Fibroblast of villous mesenchyme (primary cell): ENCODE data around the gene SLC12A7. TPM values are rescaled to one million over a fixed set of nuclear protein-coding genes. Genes with fewer than 3 reads are reported as not detected.
"Not testable (repeated sequence)": the region's sequence is repeated elsewhere in the genome, so short reads cannot be mapped to it uniquely, and the experiment has no call there.

Source experiments
- DNase-seq: peaks from one replicate; pipeline ENCODE4 v3.0.0-alpha.2; 2010; ENCODE audit warnings: low read depth
- H3K4me3 ChIP-seq: 2 replicates; pipeline ENCODE4 v1.5.1; 2011; ENCODE audit warnings: low read depth, mild to moderate bottlenecking, low read length
- total RNA-seq: library from RNA; depleted of rRNA; stranded (reverse); fragments of >200 nt; gene quantifications from 2 replicates; pipeline ENCODE4 v1.2.3, GENCODE V29; 2012
- TF ChIP-seq, protein P1 (sequence below): IDR thresholded peaks from 2 replicates; pipeline ENCODE4 v1.5.1; 2012; ENCODE audit warnings: low read depth, mild to moderate bottlenecking, low read length; ENCODE audit not compliant: insufficient read depth

SLC12A7 gene
- total RNA-seq, 1 donor, result 9.5 TPM

- TF ChIP-seq, protein P1, sequence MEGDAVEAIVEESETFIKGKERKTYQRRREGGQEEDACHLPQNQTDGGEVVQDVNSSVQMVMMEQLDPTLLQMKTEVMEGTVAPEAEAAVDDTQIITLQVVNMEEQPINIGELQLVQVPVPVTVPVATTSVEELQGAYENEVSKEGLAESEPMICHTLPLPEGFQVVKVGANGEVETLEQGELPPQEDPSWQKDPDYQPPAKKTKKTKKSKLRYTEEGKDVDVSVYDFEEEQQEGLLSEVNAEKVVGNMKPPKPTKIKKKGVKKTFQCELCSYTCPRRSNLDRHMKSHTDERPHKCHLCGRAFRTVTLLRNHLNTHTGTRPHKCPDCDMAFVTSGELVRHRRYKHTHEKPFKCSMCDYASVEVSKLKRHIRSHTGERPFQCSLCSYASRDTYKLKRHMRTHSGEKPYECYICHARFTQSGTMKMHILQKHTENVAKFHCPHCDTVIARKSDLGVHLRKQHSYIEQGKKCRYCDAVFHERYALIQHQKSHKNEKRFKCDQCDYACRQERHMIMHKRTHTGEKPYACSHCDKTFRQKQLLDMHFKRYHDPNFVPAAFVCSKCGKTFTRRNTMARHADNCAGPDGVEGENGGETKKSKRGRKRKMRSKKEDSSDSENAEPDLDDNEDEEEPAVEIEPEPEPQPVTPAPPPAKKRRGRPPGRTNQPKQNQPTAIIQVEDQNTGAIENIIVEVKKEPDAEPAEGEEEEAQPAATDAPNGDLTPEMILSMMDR, result no peak
- no peak for DNase-seq
- no peak overlapping the region for H3K4me3 ChIP-seq
Observed at GRCh38 chr5:1083823-1084605, 27.8 kb downstream of the SLC12A7 start.

- DNase-seq, H3K4me3 ChIP-seq: not testable (repeated sequence)
Observed at GRCh38 chr5:1083026-1083425, 28.8 kb downstream of the SLC12A7 start.

DNA sequence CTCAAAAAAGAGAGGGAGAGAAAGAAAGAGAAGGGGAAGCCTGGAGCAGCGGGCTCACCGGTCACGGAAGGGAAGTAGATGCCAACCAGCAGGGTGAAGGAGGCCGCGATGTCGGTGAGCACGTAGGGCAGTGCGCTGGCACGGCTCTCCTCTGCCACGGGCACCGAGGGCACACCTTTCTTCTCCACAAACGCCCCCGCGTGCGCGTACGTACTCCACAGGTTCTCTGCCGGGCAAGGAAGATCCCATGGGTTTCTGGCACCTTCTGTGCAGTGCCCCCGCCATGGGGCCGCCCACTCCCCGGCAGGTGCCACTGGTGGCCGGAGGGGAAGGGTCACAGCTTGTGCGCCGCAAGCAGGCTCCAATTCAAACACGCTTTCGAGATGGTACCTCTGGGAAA is 30.3 kb downstream of the SLC12A7 start:
- no peak overlapping the region for H3K4me3 ChIP-seq
- DNase-seq, result no peak
- TF ChIP-seq, protein P1, result no peak

GRCh38 chr5:1080432-1080831 is 31.4 kb downstream of the SLC12A7 start:
- no peak overlapping the region for H3K4me3 ChIP-seq
- DNase-seq, result no peak
- TF ChIP-seq, protein P1, result no peak

DNA sequence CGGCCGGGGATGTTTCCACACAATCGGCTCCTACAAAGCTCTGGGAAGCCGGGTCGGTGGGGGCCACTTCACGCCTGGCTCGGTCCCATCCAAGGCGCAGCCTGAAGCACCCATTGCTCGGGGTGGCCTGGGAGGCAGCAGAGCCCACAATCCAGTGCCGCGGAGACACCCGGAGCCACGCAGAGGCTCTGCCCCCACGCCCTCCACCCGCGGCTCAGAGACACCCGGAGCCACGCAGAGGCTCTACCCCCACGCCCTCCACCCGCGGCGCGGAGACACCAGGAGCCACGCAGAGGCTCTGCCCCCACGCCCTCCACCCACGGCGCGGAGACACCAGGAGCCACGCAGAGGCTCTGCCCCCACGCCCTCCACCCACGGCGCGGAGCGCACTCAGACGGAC is 31.9 kb downstream of the SLC12A7 start:
- no peak for DNase-seq
- H3K4me3 ChIP-seq, result no peak overlapping the region
- TF ChIP-seq, protein P1, result no peak

GRCh38 chr5:1079486-1079885 is 32.4 kb downstream of the SLC12A7 start:
- H3K4me3 ChIP-seq, result no peak overlapping the region
- TF ChIP-seq, protein P1, result no peak
- DNase-seq, result no peak

- H3K4me3 ChIP-seq, result no peak overlapping the region
- DNase-seq, result no peak
- TF ChIP-seq, protein P1, result no peak
Observed at GRCh38 chr5:1078851-1079250, 33.0 kb downstream of the SLC12A7 start.
